ENCODE results near the gene SLC2A8.

The SLC2A8 gene

GRCh38 chr9:127448112-127448805 is 51.3 kb downstream of the SLC2A8 start:
- no peak overlapping the region for H2AFZ ChIP-seq (ENCODE audit: low read length)
- TF ChIP-seq EZH2 (optimal IDR thresholded peaks at IDR 0.05; ENCODE audit: low read depth, low read length) (no peak), EZH2phosphoT487 (IDR thresholded peaks at IDR 0.05; ENCODE audit: low read length) (no peak), CTCF (IDR thresholded peaks at IDR 0.05; ENCODE audit: low read length) (no peak)
- H3K9me3 ChIP-seq (replicated peaks; ENCODE audit: insufficient read depth, low read length), result no peaks in the 10 kb centered on the region
- H3K4me3 ChIP-seq (ENCODE audit: low read length), result no peak overlapping the region
- H4K20me1 ChIP-seq (ENCODE audit: insufficient read depth, low read length), result peaks cover 39% of the 10 kb centered on the region
- H3K4me2 ChIP-seq (ENCODE audit: low read depth, low read length), result peak overlapping the region; percentile 99; the same call in 1 of the 2 replicates
- H3K27ac ChIP-seq (ENCODE audit: low read length), result peak overlapping the region; percentile 83; the same call in 1 of the 2 replicates
- H3K4me1 ChIP-seq (ENCODE audit: low read length), result peaks cover 12% of the 10 kb centered on the region
- DNase-seq, result no peak
- H3K9me2 ChIP-seq (replicated peaks; ENCODE audit: insufficient read depth, low read length), result no peaks in the 10 kb centered on the region
- H3K36me3 ChIP-seq (replicated peaks; ENCODE audit: insufficient read depth, low read length), result peaks cover 21% of the 10 kb centered on the region
- peaks cover 47% of the 10 kb centered on the region for H3K79me2 ChIP-seq (ENCODE audit: low read length)
- H3K27me3 ChIP-seq (replicated peaks; ENCODE audit: insufficient read depth, low read length), result no peaks in the 10 kb centered on the region
- H3K9ac ChIP-seq (ENCODE audit: low read length), result no peak overlapping the region
- H3F3A ChIP-seq (ENCODE audit: insufficient read depth, low read length), result peaks cover 72% of the 10 kb centered on the region

- H3K4me1 ChIP-seq (ENCODE audit: low read length), result peaks cover 12% of the 10 kb centered on the region
- no peaks in the 10 kb centered on the region for H3K9me2 ChIP-seq (replicated peaks; ENCODE audit: insufficient read depth, low read length)
- TF ChIP-seq EZH2phosphoT487 (IDR thresholded peaks at IDR 0.05; ENCODE audit: low read length) (no peak), CTCF (IDR thresholded peaks at IDR 0.05; ENCODE audit: low read length) (no peak), EZH2 (optimal IDR thresholded peaks at IDR 0.05; ENCODE audit: low read depth, low read length) (no peak)
- no peak for DNase-seq
- H4K20me1 ChIP-seq (ENCODE audit: insufficient read depth, low read length), result peaks cover 39% of the 10 kb centered on the region
- H3K79me2 ChIP-seq (ENCODE audit: low read length), result peaks cover 47% of the 10 kb centered on the region
- peaks cover 67% of the 10 kb centered on the region for H3F3A ChIP-seq (ENCODE audit: insufficient read depth, low read length)
- H3K27me3 ChIP-seq (replicated peaks; ENCODE audit: insufficient read depth, low read length), result no peaks in the 10 kb centered on the region
- H3K9ac ChIP-seq (ENCODE audit: low read length), result peak overlapping the region; percentile 94
- peak overlapping the region; percentile 83 for H3K27ac ChIP-seq (ENCODE audit: low read length)
- no peak overlapping the region for H2AFZ ChIP-seq (ENCODE audit: low read length)
- H3K36me3 ChIP-seq (replicated peaks; ENCODE audit: insufficient read depth, low read length), result peaks cover 21% of the 10 kb centered on the region
- H3K9me3 ChIP-seq (replicated peaks; ENCODE audit: insufficient read depth, low read length), result no peaks in the 10 kb centered on the region
- peak overlapping the region; percentile 88 for H3K4me3 ChIP-seq (ENCODE audit: low read length)
- H3K4me2 ChIP-seq (ENCODE audit: low read depth, low read length), result peak overlapping the region; percentile 99
Measured at GRCh38 chr9:127449332-127449966, 52.5 kb downstream of the SLC2A8 start.

- Histone ChIP-seq H3K9me2 (replicated peaks; ENCODE audit: insufficient read depth, low read length) (no peaks in the 10 kb centered on the region), H3K4me2 (ENCODE audit: low read depth, low read length) (peak overlapping the region; percentile 99), H3K27ac (ENCODE audit: low read length) (peak overlapping the region; percentile 83), H3K36me3 (replicated peaks; ENCODE audit: insufficient read depth, low read length) (peaks cover 21% of the 10 kb centered on the region), H3K27me3 (replicated peaks; ENCODE audit: insufficient read depth, low read length) (no peaks in the 10 kb centered on the region), H3K9me3 (replicated peaks; ENCODE audit: insufficient read depth, low read length) (no peaks in the 10 kb centered on the region), H3K4me1 (ENCODE audit: low read length) (peaks cover 12% of the 10 kb centered on the region), H3F3A (ENCODE audit: insufficient read depth, low read length) (peaks cover 58% of the 10 kb centered on the region), H3K4me3 (ENCODE audit: low read length) (peak overlapping the region; percentile 88), H3K79me2 (ENCODE audit: low read length) (peaks cover 47% of the 10 kb centered on the region), H2AFZ (ENCODE audit: low read length) (no peak overlapping the region), H4K20me1 (ENCODE audit: insufficient read depth, low read length) (peaks cover 39% of the 10 kb centered on the region), H3K9ac (ENCODE audit: low read length) (peak overlapping the region; percentile 94)
- no peak for TF ChIP-seq EZH2 (optimal IDR thresholded peaks at IDR 0.05; ENCODE audit: low read depth, low read length)
- TF ChIP-seq CTCF (IDR thresholded peaks at IDR 0.05; ENCODE audit: low read length), result no peak
- DNase-seq, result no peak
Measured at GRCh38 chr9:127450243-127450760, 53.3 kb downstream of the SLC2A8 start.

All from MM.1S (cell line).